Measurements from ENCODE around the gene RASAL2.

The RASAL2 gene

GRCh38 chr1:178065250-178065649 lies 28.7 kb upstream of the RASAL2 start:
- Histone ChIP-seq H4K20me1 (ENCODE audit: low read depth, low read length) (no peaks in the 10 kb centered on the region), H3K27ac (ENCODE audit: low read depth, low read length) (no peak overlapping the region), H3K36me3 (ENCODE audit: low read length) (no peaks in the 10 kb centered on the region), H3K27me3 (ENCODE audit: low read length) (no peaks in the 10 kb centered on the region), H3K4me3 (ENCODE audit: insufficient read depth, low read length, poor library complexity, severe bottlenecking) (no peak overlapping the region), H3K9me3 (ENCODE audit: insufficient read depth, low read length) (no peaks in the 10 kb centered on the region), H3K4me2 (ENCODE audit: low read depth, low read length, poor library complexity, severe bottlenecking) (no peak overlapping the region), H3K9ac (ENCODE audit: low read length) (no peak overlapping the region), H3F3A (ENCODE audit: insufficient read depth) (no peaks in the 10 kb centered on the region), H2AFZ (ENCODE audit: low read depth, low read length, severe bottlenecking) (no peak overlapping the region), H3K79me2 (ENCODE audit: insufficient read depth, low read length) (no peaks in the 10 kb centered on the region), H3K9me2 (replicated peaks; ENCODE audit: insufficient read depth, low read length) (no peaks in the 10 kb centered on the region)
- no peak for TF ChIP-seq EZH2phosphoT487 (conservative IDR thresholded peaks at IDR 0.05; ENCODE audit: low read length)
- no peak for TF ChIP-seq CTCF (IDR thresholded peaks at IDR 0.05; ENCODE audit: insufficient read depth, low read length, poor library complexity, severe bottlenecking)

- H3K36me3 ChIP-seq (ENCODE audit: low read length), result no peaks in the 10 kb centered on the region
- H3K4me2 ChIP-seq (ENCODE audit: low read depth, low read length, poor library complexity, severe bottlenecking), result no peak overlapping the region
- H3K9me2 ChIP-seq (replicated peaks; ENCODE audit: insufficient read depth, low read length), result no peaks in the 10 kb centered on the region
- H3K9me3 ChIP-seq (ENCODE audit: insufficient read depth, low read length), result no peaks in the 10 kb centered on the region
- H3K27me3 ChIP-seq (ENCODE audit: low read length), result no peaks in the 10 kb centered on the region
- no peaks in the 10 kb centered on the region for H3F3A ChIP-seq (ENCODE audit: insufficient read depth)
- H3K27ac ChIP-seq (ENCODE audit: low read depth, low read length), result no peak overlapping the region
- H3K79me2 ChIP-seq (ENCODE audit: insufficient read depth, low read length), result no peaks in the 10 kb centered on the region
- H2AFZ ChIP-seq (ENCODE audit: low read depth, low read length, severe bottlenecking), result no peak overlapping the region
- H3K9ac ChIP-seq (ENCODE audit: low read length), result no peak overlapping the region
- H4K20me1 ChIP-seq (ENCODE audit: low read depth, low read length), result no peaks in the 10 kb centered on the region
- TF ChIP-seq EZH2phosphoT487 (conservative IDR thresholded peaks at IDR 0.05; ENCODE audit: low read length) (no peak), CTCF (IDR thresholded peaks at IDR 0.05; ENCODE audit: insufficient read depth, low read length, poor library complexity, severe bottlenecking) (no peak)
- H3K4me3 ChIP-seq (ENCODE audit: insufficient read depth, low read length, poor library complexity, severe bottlenecking), result no peak overlapping the region
Observed at GRCh38 chr1:178066296-178066907, 27.5 kb upstream of the RASAL2 start.

GRCh38 chr1:178066908-178067614 lies 26.8 kb upstream of the RASAL2 start:
- Histone ChIP-seq H3K27ac (ENCODE audit: low read depth, low read length) (no peak overlapping the region), H3K36me3 (ENCODE audit: low read length) (no peaks in the 10 kb centered on the region)
- no peak for TF ChIP-seq CTCF (IDR thresholded peaks at IDR 0.05; ENCODE audit: insufficient read depth, low read length, poor library complexity, severe bottlenecking)
- TF ChIP-seq EZH2phosphoT487 (conservative IDR thresholded peaks at IDR 0.05; ENCODE audit: low read length), result no peak

More at GRCh38 chr1:178066908-178067614, 26.8 kb upstream of the RASAL2 start:
- Histone ChIP-seq H3K79me2 (ENCODE audit: insufficient read depth, low read length) (no peaks in the 10 kb centered on the region), H4K20me1 (ENCODE audit: low read depth, low read length) (no peaks in the 10 kb centered on the region), H3K9ac (ENCODE audit: low read length) (no peak overlapping the region), H3K9me2 (replicated peaks; ENCODE audit: insufficient read depth, low read length) (no peaks in the 10 kb centered on the region), H3K4me2 (ENCODE audit: low read depth, low read length, poor library complexity, severe bottlenecking) (no peak overlapping the region), H2AFZ (ENCODE audit: low read depth, low read length, severe bottlenecking) (no peak overlapping the region), H3K9me3 (ENCODE audit: insufficient read depth, low read length) (no peaks in the 10 kb centered on the region), H3K27me3 (ENCODE audit: low read length) (no peaks in the 10 kb centered on the region), H3F3A (ENCODE audit: insufficient read depth) (no peaks in the 10 kb centered on the region), H3K4me3 (ENCODE audit: insufficient read depth, low read length, poor library complexity, severe bottlenecking) (no peak overlapping the region)
